Stimulated activated effector memory CD8-positive, alpha-beta T cell treated with anti-CD3 and anti-CD28 coated beads, Interleukin-12 subunit alpha, Interleukin-12 subunit beta, amount 100 ng/mL, for 72 hours (primary cell): Measurements from ENCODE around the gene RNF151.
"Not testable (repeated sequence)": the region's sequence is repeated elsewhere in the genome, so short reads cannot be mapped to it uniquely, and the experiment has no call there.

Experiments used
- ATAC-seq: fragments of 150-1000 bp; cut with Tn5 transposase; 2 replicates; pipeline ENCODE4 v1.10.0; 2021
- DNase-seq, 2 donors: peaks; one replicate each; pipeline ENCODE4 v3.0.0; 2021 to 2022; ENCODE audit warnings: low spot score in 2 of 2
- H3K27ac Mint-ChIP-seq: one replicate; pipeline ENCODE4 v1.8.0; 2022; ENCODE audit warnings: mild to moderate bottlenecking, mixed read lengths
- H3K36me3 Mint-ChIP-seq: one replicate; pipeline ENCODE4 v1.8.0; 2022; ENCODE audit warnings: mild to moderate bottlenecking, mixed read lengths
- H3K4me1 Mint-ChIP-seq: one replicate; pipeline ENCODE4 v1.8.0; 2022; ENCODE audit warnings: mixed read lengths
- H3K4me3 Mint-ChIP-seq: one replicate; pipeline ENCODE4 v1.8.0; 2022; ENCODE audit warnings: mild to moderate bottlenecking, mixed read lengths
- H3K9me3 Mint-ChIP-seq: one replicate; pipeline ENCODE4 v1.8.0; 2022; ENCODE audit warnings: mixed read lengths

Gene RNF151

DNA sequence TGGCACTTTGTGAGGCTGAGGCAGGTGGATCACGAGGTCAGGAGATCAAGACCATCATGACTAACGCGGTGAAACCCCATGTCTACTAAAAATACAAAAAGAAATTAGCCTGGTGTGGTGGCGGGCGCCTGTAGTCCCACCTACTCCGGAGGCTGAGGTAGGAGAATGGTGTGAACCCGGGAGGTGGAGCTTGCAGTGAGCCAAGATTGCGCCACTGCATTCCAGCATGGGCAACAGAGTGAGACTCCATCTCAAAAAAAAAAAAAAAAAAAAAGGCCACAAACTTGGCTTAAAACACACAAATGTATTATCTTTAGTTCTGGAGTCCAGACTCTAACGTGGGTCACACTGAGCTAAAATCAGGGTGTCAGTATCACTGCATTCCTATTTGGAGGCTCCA, 45.1 kb downstream of the RNF151 start:
- peaks cover 23% of the 10 kb centered on the region for H3K4me1 Mint-ChIP-seq

DNA sequence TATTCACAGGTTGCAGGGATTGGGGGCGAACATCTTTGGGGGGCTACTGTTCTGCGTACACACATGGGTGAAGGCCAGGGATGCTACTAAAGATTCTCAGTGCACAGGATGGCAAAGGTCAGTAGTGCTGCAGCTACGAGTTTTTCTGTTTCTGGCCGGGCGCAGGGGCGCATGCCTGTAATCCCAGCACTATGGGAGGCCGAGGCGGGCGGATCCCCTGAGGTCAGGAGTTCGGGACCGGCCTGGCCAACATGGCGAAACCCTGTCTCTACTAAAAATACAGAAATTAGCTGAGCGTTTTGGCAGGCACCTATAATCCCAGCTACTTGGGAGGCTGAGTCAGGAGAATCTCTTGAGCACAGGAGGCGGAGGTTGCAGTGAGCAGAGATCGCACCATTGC, 46.9 kb downstream of the RNF151 start:
- ATAC-seq: no peak

More for the DNA sequence above, 45.1 kb downstream of the RNF151 start:
- ATAC-seq, H3K9me3 Mint-ChIP-seq, DNase-seq, H3K4me3 Mint-ChIP-seq, H3K27ac Mint-ChIP-seq: not testable (repeated sequence)
- H3K36me3 Mint-ChIP-seq: peaks cover 27% of the 10 kb centered on the region

GRCh38 chr16:2015117-2015946, 48.7 kb downstream of the RNF151 start:
- Mint-ChIP-seq H3K4me1 (no peaks in the 10 kb centered on the region), H3K27ac (no peak overlapping the region), H3K36me3 (peaks cover 1% of the 10 kb centered on the region), H3K4me3 (no peak overlapping the region), H3K9me3 (no peaks in the 10 kb centered on the region)
- ATAC-seq: no peak
- no peak for DNase-seq

More for the DNA sequence above, 46.9 kb downstream of the RNF151 start:
- H3K27ac Mint-ChIP-seq: no peak overlapping the region
- DNase-seq: no peak
- H3K9me3 Mint-ChIP-seq: no peaks in the 10 kb centered on the region
- peaks cover 11% of the 10 kb centered on the region for H3K36me3 Mint-ChIP-seq
- peaks cover 5% of the 10 kb centered on the region for H3K4me1 Mint-ChIP-seq
- H3K4me3 Mint-ChIP-seq: no peak overlapping the region

DNA sequence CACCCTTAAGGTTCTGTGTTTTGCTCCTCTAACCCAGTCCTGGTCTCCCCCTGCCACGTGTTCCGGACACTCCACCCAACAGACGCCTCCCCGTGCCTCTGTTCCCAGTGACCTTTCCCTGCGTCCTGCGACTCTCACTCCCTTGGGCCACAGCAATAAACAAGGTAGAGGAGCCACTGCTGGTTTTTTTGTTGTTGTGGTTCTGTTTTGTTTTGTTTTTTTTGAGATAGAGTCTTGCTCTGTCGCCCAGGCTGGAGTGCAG, 49.2 kb downstream of the RNF151 start:
- Mint-ChIP-seq H3K27ac (no peak overlapping the region), H3K4me3 (no peak overlapping the region), H3K36me3 (no peaks in the 10 kb centered on the region), H3K9me3 (no peaks in the 10 kb centered on the region), H3K4me1 (peaks cover 5% of the 10 kb centered on the region)
- ATAC-seq (no peak), DNase-seq (no peak)

GRCh38 chr16:2016407-2016922, 49.8 kb downstream of the RNF151 start:
- H3K4me3 Mint-ChIP-seq: no peak overlapping the region
- H3K4me1 Mint-ChIP-seq: peaks cover 6% of the 10 kb centered on the region
- H3K36me3 Mint-ChIP-seq: no peaks in the 10 kb centered on the region
- peak in 1 of 2 donors; percentile 74 for DNase-seq
- no peak overlapping the region for H3K27ac Mint-ChIP-seq
- H3K9me3 Mint-ChIP-seq: no peaks in the 10 kb centered on the region
- ATAC-seq: peak; percentile 39
